IPS-18c (cell line): Measurements from ENCODE around the gene CTPS1.

Source experiments
- H3K4me3 ChIP-seq: 2 replicates; pipeline ENCODE4 v1.7.0; 2013; ENCODE audit warnings: low read depth, mild to moderate bottlenecking, low read length, moderate library complexity; ENCODE audit not compliant: insufficient read depth
- H3K9me3 ChIP-seq: one replicate; pipeline ENCODE4 v1.6.1; 2013; ENCODE audit warnings: mild to moderate bottlenecking, low read length, moderate library complexity; ENCODE audit not compliant: control insufficient read depth, insufficient read depth

The CTPS1 gene

DNA sequence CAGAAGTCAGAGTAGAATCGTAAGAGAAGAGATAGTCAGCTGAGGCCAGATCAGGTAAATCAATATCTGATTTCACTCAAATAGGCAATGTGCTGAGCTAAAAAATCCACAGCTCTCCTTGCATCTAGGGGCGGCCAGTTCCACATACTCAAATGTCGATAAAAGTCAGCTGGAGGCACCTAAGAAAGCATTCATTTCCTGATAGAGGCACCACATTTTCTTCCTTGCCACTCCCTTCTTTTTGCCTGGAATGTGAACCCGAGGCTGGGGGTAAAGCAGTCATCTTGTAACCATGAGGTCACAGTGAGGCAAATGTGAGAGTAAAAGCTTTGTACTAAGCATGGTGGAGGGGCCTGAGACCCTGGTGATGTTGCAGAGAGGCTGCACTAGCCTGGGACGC lies 24.2 kb upstream of the CTPS1 start:
- peaks cover 2% of the 10 kb centered on the region for H3K9me3 ChIP-seq
- no peak overlapping the region for H3K4me3 ChIP-seq

DNA sequence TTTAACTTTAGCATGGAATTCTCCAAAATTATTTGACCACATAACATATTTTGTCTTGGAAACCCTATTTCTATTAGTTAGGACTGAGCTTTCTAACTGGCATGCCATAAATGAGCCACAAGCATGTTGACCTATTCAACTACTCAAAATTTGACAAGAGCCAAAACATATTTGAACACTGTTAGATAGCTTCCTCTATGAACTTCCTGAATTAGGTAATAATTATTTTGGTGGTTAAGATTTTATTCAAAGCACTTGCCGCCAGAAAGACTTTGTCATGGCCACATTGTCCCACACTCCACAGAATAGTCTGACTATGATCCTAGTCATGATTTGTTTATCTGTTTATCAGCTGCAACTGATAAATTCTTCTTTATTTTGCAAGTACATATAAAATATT lies 23.1 kb upstream of the CTPS1 start:
- H3K4me3 ChIP-seq: no peak overlapping the region
- peaks cover 2% of the 10 kb centered on the region for H3K9me3 ChIP-seq

DNA sequence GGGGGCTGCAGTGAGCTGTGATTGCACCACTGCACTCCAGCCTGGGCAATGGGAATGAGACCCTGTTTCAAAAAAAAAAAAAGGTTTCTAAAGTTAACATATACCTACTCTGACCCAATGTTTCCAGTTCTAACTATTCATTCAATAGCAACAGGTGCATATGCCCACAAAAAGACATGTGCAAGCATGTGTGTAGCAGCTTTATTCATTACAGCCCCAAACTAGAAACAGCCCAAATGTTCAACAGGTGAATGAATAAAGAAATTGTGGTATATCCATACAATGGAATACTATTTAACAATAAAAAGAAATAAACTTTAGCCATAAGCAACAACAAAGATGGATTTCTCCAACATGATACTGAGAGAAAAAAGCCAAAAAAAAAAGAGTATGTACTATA lies 21.3 kb upstream of the CTPS1 start:
- H3K9me3 ChIP-seq: peaks cover 2% of the 10 kb centered on the region
- H3K4me3 ChIP-seq: no peak overlapping the region

DNA sequence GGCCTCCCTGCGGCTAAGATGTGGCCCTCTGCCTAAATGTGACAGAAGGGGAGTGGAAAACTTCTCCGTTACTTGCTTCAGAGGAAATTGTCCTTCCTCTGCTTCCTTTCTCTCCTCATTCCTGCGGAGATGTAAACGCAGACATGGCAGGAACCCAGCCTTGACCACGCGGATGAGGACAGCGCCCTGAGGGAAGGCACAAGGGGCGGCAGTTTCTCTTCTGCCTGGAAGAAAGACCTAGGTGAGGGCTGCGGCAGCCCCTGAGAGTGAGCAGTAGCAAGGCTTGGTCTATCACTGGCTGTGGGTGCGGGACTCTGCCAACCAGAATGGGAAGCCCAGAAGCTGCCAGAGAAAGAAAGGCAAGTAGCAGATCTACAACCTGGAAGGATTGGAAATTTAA lies 14.0 kb upstream of the CTPS1 start:
- Histone ChIP-seq H3K4me3 (no peak overlapping the region), H3K9me3 (no peaks in the 10 kb centered on the region)

GRCh38 chr1:40966417-40966816 lies 13.1 kb upstream of the CTPS1 start:
- Histone ChIP-seq H3K9me3 (no peaks in the 10 kb centered on the region), H3K4me3 (no peak overlapping the region)

DNA sequence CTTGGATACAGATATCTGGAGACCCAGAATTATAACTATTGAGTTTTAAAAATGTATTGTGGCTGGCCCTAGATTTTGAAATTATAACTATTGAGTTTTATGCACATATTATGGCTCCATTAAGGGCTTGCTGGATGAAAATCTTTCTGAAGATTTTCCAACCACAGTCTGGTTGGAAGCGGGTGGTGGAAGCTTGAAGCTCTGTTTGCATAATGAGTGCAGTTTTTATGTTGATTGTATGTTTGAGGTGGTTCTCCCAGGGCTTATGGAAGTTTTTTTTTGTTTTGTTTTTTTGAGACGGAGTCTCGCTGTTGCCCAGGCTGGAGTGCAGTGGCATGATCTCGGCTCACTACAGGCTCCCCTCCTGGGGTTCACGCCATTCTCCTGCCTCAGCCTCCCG lies 10.1 kb upstream of the CTPS1 start:
- H3K9me3 ChIP-seq: no peaks in the 10 kb centered on the region
- H3K4me3 ChIP-seq: no peak overlapping the region

DNA sequence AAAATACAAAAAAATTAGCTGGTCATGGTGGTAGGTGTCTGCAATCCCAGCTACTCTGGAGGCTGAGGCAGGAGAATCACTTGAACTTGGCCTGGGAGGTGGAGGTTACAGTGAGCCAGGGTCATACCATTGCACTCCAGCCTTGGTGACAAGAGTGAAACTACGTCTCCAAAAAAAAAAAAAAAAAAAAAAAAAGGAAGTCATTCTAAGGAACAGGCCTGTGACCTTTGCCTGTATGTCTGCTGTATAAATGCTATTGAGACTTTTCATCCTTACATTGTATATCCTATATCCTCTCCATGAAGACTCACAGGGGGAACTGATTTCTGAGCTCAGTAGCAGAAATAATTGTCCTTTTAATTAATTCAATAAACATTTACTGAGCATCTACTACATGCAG lies 7.5 kb upstream of the CTPS1 start:
- Histone ChIP-seq H3K9me3 (no peaks in the 10 kb centered on the region), H3K4me3 (no peak overlapping the region)

GRCh38 chr1:40973912-40974311 lies 5.6 kb upstream of the CTPS1 start:
- H3K4me3 ChIP-seq: no peak overlapping the region

DNA sequence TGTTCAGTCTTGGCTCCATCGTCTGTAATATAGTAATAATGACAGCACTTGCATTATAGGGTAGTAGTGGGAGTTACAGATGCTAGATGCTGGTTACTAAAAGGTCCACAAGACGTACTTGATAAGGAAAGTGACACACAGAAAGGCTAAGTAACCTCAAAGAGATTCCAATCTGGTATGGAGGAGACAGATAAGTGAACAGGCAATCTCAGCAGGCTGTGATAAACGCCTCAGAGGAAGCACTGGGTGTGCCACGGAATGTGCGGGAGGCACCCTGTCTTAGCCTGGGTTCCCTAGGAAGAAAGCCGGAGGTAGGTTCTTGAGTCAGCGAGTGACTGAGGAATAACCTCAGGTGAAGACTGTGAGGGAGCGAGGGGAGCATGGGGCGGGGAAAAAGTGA lies 4.6 kb upstream of the CTPS1 start:
- no peaks in the 10 kb centered on the region for H3K9me3 ChIP-seq
- no peak overlapping the region for H3K4me3 ChIP-seq

More at GRCh38 chr1:40973912-40974311, 5.6 kb upstream of the CTPS1 start:
- H3K9me3 ChIP-seq: no peaks in the 10 kb centered on the region

DNA sequence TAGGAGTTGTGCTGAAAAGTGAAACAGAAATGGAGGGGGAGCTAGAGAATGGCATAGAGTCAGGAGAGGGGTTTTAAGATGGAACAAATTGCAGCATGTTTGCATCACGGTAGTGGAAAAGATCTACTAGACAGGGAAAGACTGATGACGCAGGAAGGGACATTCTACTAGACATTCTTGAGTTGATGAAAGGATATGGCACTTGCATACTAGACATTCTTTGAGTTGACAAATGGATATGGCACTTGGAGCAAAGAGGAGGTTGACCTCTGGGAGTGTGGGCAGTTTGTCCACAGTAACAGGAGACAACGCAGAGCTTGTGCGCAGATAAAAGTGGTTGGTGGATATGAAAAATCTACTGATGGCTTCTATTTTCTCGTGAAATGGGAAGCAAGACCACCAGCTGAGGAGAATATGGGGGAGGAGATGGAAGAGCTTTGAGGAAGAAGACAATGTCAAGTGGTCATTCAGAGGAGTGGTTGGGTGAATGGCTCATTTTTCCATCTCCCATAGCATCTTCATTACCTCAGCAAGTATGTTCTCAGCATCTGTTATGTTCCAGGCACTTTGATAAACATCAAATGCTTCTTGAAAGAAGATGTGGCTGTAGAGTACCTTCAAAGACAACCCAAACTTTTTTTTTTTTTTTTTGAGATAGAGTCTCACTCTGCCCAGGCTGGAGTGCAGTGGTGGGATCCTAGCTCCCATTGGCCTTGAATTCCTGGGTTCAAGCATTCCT lies 2.4 kb upstream of the CTPS1 start:
- Histone ChIP-seq H3K9me3 (no peaks in the 10 kb centered on the region), H3K4me3 (no peak overlapping the region)

DNA sequence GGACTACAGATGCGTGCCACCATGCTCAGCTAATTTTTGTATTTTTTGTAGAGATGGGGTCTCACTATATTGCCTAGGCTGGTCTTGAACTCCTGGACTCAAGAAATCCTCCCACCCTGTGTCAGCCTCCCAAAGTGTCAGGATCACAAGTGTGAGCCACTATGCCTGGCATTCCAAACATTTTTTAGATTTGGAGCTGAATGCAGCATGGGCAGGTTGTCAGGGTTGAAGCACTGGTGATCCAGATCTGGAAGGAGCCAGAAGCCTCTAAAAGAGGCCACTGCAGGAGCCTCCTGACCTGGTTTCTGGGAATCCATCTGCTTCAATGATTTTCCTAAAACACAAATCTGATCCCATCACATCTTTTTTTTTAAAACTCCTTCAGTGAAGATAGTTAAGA lies 1.8 kb upstream of the CTPS1 start:
- Histone ChIP-seq H3K4me3 (no peak overlapping the region), H3K9me3 (no peaks in the 10 kb centered on the region)

- Histone ChIP-seq H3K4me3 (peak overlapping the region; percentile 95), H3K9me3 (no peaks in the 10 kb centered on the region)
Observed at GRCh38 chr1:40978886-40979240, 633 bp upstream of the CTPS1 start.

- H3K9me3 ChIP-seq: no peaks in the 10 kb centered on the region
- H3K4me3 ChIP-seq: peak overlapping the region; percentile 95
Observed at GRCh38 chr1:40980068-40980452, 564 bp downstream of the CTPS1 start.

- Histone ChIP-seq H3K9me3 (no peaks in the 10 kb centered on the region), H3K4me3 (peak overlapping the region; percentile 95)
Observed at GRCh38 chr1:40980453-40981121, 1.1 kb downstream of the CTPS1 start.

DNA sequence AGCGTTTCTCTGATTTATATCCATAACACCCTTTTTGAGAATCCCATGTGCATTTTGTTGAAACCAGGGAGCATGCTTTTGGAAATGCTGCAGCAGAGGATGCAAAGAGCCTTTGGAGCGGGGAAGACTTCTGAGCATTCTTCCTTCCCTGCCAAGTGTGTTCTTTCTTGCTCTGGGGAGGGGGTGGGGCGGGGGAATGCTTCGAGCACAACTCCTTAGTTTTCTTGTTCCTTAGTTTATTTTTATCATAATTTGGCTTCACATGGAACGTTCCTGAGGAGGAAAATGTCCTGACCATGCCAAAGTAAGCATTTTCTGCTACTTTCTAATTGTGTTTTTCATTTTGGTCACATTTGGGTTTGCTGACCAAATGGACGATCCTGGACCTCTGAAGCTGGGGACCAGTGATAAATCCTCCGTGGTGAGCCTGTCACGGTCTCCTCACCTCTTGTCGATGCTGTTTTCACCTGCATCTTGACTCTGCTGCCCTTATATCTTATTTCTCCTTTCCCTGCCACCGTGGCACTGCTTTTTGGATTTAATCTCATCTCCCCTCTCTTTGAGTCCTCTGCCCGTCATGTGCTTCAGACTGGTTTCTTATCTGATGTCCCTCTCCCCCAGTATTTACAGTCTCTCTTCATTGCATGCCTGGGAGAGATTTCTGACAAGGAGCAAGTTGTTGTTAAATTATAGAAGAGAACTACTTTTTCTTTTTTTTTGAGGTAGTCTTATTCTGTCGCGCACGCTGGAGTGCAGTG lies 2.4 kb downstream of the CTPS1 start:
- no peak overlapping the region; the same call in 1 of the 2 replicates for H3K4me3 ChIP-seq
- no peaks in the 10 kb centered on the region for H3K9me3 ChIP-seq

- H3K9me3 ChIP-seq: no peaks in the 10 kb centered on the region
- H3K4me3 ChIP-seq: no peak overlapping the region
Observed at GRCh38 chr1:40982721-40983120, 3.2 kb downstream of the CTPS1 start.

DNA sequence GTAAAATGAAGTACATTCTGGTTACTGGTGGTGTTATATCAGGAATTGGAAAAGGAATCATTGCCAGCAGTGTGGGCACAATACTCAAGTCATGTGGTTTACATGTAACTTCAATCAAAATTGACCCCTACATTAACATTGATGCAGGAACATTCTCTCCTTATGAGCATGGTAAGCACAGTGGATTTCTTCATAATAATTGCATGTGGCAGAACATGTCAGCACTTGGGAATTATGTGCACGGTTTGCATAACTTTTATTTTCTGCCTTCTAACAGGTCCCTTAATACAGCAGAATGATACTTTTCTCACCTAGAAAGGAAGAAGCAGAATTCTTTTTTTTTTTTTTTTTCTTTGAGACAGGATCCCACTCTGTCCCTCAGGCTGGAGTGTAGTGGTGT lies 3.8 kb downstream of the CTPS1 start:
- H3K4me3 ChIP-seq: no peak overlapping the region
- H3K9me3 ChIP-seq: no peaks in the 10 kb centered on the region

DNA sequence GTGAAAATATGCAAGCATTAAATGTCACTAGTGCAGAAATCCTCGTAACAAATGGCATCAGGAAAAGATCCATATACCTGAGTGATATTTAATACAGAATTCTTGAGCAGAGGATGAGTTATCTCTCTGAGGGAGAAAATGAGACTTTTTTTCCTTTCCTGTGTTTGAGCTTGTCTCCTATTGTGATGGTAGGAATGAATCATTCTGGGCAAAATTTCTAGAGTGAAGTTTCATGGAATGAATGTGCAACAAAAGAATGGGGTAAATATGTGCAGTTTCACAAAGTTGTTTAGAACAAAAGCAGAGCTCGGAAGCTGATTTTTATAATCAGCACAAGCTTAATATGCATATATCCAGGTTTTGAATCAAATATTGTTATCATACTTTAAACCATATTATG lies 4.6 kb downstream of the CTPS1 start:
- H3K9me3 ChIP-seq: no peaks in the 10 kb centered on the region
- no peak overlapping the region for H3K4me3 ChIP-seq
